ENCODE results near the gene ZNF24.
A peak's percentile ranks its signal among the peaks of the same experiment; 100 is the strongest.

Gene ZNF24

GRCh38 chr18:35343936-35344735 is at the start of gene ZNF24:
ZNF24 (minus strand) TSS chr18:35344420; CDS start chr18:35340650, 3,770 bp downstream.
- H3K36me3 ChIP-seq (ENCODE audit: insufficient read depth, low read length), result peaks cover 41% of the 10 kb centered on the region
- no peak for TF ChIP-seq EZH2 (IDR thresholded peaks at IDR 0.05; ENCODE audit: borderline replicate concordance, low read length)
- TF ChIP-seq CTCF (IDR thresholded peaks at IDR 0.05; ENCODE audit: low read length), result no peak
- peak within 1 kb of the TSS; percentile 81 for H3K27ac ChIP-seq (ENCODE audit: low read depth, low read length, poor library complexity, severe bottlenecking)
- H3K79me2 ChIP-seq (ENCODE audit: insufficient read depth, low read length), result peaks cover 36% of the 10 kb centered on the region
- H3K4me3 ChIP-seq (ENCODE audit: low read depth, low read length, poor library complexity, severe bottlenecking), result peak within 1 kb of the TSS; percentile 83
- peak within 1 kb of the TSS; percentile 93 for H2AFZ ChIP-seq (ENCODE audit: low read length)
- H3K4me2 ChIP-seq (ENCODE audit: low read length), result peak within 1 kb of the TSS; percentile 79
- peak within 1 kb of the TSS; percentile 90 for H3K9ac ChIP-seq (ENCODE audit: low read length)
- H3K4me1 ChIP-seq (ENCODE audit: insufficient read depth, low read length, severe bottlenecking), result peaks cover 26% of the 10 kb centered on the region
- H3K9me2 ChIP-seq (ENCODE audit: low read depth, low read length), result no peaks in the 10 kb centered on the region
- peaks cover 5% of the 10 kb centered on the region; the same call in 1 of the 2 replicates for H4K20me1 ChIP-seq (ENCODE audit: insufficient read depth, low read length)
- H3F3A ChIP-seq (ENCODE audit: insufficient read depth, low read length), result no peaks in the 10 kb centered on the region
- no peaks in the 10 kb centered on the region for H3K9me3 ChIP-seq (ENCODE audit: low read length)
- H3K27me3 ChIP-seq (ENCODE audit: insufficient read depth, low read length), result no peaks in the 10 kb centered on the region

- TF ChIP-seq EZH2 (IDR thresholded peaks at IDR 0.05; ENCODE audit: borderline replicate concordance, low read length) (no peak), CTCF (IDR thresholded peaks at IDR 0.05; ENCODE audit: low read length) (no peak)
- Histone ChIP-seq H3K27me3 (ENCODE audit: insufficient read depth, low read length) (no peaks in the 10 kb centered on the region), H3K4me2 (ENCODE audit: low read length) (no peak overlapping the region), H3K27ac (ENCODE audit: low read depth, low read length, poor library complexity, severe bottlenecking) (no peak overlapping the region), H4K20me1 (ENCODE audit: insufficient read depth, low read length) (no peaks in the 10 kb centered on the region), H3K9ac (ENCODE audit: low read length) (no peak overlapping the region), H3K9me3 (ENCODE audit: low read length) (no peaks in the 10 kb centered on the region), H3F3A (ENCODE audit: insufficient read depth, low read length) (no peaks in the 10 kb centered on the region), H3K79me2 (ENCODE audit: insufficient read depth, low read length) (no peaks in the 10 kb centered on the region), H3K36me3 (ENCODE audit: insufficient read depth, low read length) (no peaks in the 10 kb centered on the region), H3K9me2 (ENCODE audit: low read depth, low read length) (no peaks in the 10 kb centered on the region), H3K4me1 (ENCODE audit: insufficient read depth, low read length, severe bottlenecking) (peaks cover 5% of the 10 kb centered on the region), H3K4me3 (ENCODE audit: low read depth, low read length, poor library complexity, severe bottlenecking) (no peak overlapping the region), H2AFZ (ENCODE audit: low read length) (no peak overlapping the region)
Observed at GRCh38 chr18:35393716-35394115, 49.5 kb upstream of the ZNF24 start.

GRCh38 chr18:35392375-35392774 is 48.2 kb upstream of the ZNF24 start:
- no peaks in the 10 kb centered on the region for H3F3A ChIP-seq (ENCODE audit: insufficient read depth, low read length)
- H3K9me2 ChIP-seq (ENCODE audit: low read depth, low read length), result no peaks in the 10 kb centered on the region
- no peak overlapping the region for H3K9ac ChIP-seq (ENCODE audit: low read length)
- H3K4me1 ChIP-seq (ENCODE audit: insufficient read depth, low read length, severe bottlenecking), result peaks cover 5% of the 10 kb centered on the region
- no peaks in the 10 kb centered on the region for H4K20me1 ChIP-seq (ENCODE audit: insufficient read depth, low read length)
- TF ChIP-seq CTCF (IDR thresholded peaks at IDR 0.05; ENCODE audit: low read length) (no peak), EZH2 (IDR thresholded peaks at IDR 0.05; ENCODE audit: borderline replicate concordance, low read length) (no peak)
- no peaks in the 10 kb centered on the region for H3K9me3 ChIP-seq (ENCODE audit: low read length)
- H3K4me2 ChIP-seq (ENCODE audit: low read length), result no peak overlapping the region
- no peak overlapping the region for H2AFZ ChIP-seq (ENCODE audit: low read length)
- H3K79me2 ChIP-seq (ENCODE audit: insufficient read depth, low read length), result no peaks in the 10 kb centered on the region
- no peaks in the 10 kb centered on the region for H3K36me3 ChIP-seq (ENCODE audit: insufficient read depth, low read length)
- no peak overlapping the region for H3K4me3 ChIP-seq (ENCODE audit: low read depth, low read length, poor library complexity, severe bottlenecking)
- H3K27ac ChIP-seq (ENCODE audit: low read depth, low read length, poor library complexity, severe bottlenecking), result no peak overlapping the region
- no peaks in the 10 kb centered on the region for H3K27me3 ChIP-seq (ENCODE audit: insufficient read depth, low read length)

Measured in OCI-LY1 (cell line).